ENCODE results near the gene HSPB7.

- no peak for TF ChIP-seq MYC (IDR thresholded peaks at IDR 0.05; ENCODE audit: low read depth, low read length)
- no peak for TF ChIP-seq EZH2 (IDR thresholded peaks at IDR 0.05; ENCODE audit: borderline replicate concordance, low read depth, low read length, severe bottlenecking)
- TF ChIP-seq CTCF (IDR thresholded peaks at IDR 0.05; ENCODE audit: extremely low read depth in 1 of 2, insufficient read depth in 1 of 2, low read depth in 1 of 2, low read length in 2 of 2) = peak; percentile 88 to 96
- no peak for TF ChIP-seq POLR2A (IDR thresholded peaks at IDR 0.05; ENCODE audit: low read depth, low read length)
Measured at GRCh38 chr1:15994590-15995351, 23.1 kb downstream of the HSPB7 start.

Measured in endothelial cell of umbilical vein (primary cell).